NCI-H345 (cell line): ENCODE data around the gene ABHD4.
"Not testable (repeated sequence)": the region's sequence is repeated elsewhere in the genome, so short reads cannot be mapped to it uniquely, and the experiment has no call there.

Experiments used
- DNase-seq: peaks from one replicate; lab custom pipeline; 2025; lab: John Stamatoyannopoulos, UW

The ABHD4 gene

GRCh38 chr14:22598099-22598895, at the start of gene ABHD4:
Gene ABHD4 (plus strand): TSS chr14:22598300. CDS start chr14:22598307, 7 bp downstream.
- peak; percentile 74 for DNase-seq

GRCh38 chr14:22549324-22549962, 48.7 kb upstream of the ABHD4 start:
- DNase-seq = no peak

GRCh38 chr14:22549981-22550673, 48.0 kb upstream of the ABHD4 start:
- DNase-seq = no peak

GRCh38 chr14:22551605-22551997, 46.5 kb upstream of the ABHD4 start:
- DNase-seq = no peak

GRCh38 chr14:22552001-22552826, 45.9 kb upstream of the ABHD4 start:
- no peak for DNase-seq

- no peak for DNase-seq
Observed at GRCh38 chr14:22552827-22553076, 45.3 kb upstream of the ABHD4 start.

GRCh38 chr14:22553445-22553844, 44.7 kb upstream of the ABHD4 start:
- DNase-seq = no peak

GRCh38 chr14:22553861-22554497, 44.1 kb upstream of the ABHD4 start:
- not testable (repeated sequence) for DNase-seq

GRCh38 chr14:22554498-22555383, 43.4 kb upstream of the ABHD4 start:
- DNase-seq = no peak

- no peak for DNase-seq
Observed at GRCh38 chr14:22555384-22556011, 42.6 kb upstream of the ABHD4 start.

- no peak for DNase-seq
Observed at GRCh38 chr14:22556021-22556989, 41.8 kb upstream of the ABHD4 start.

GRCh38 chr14:22556990-22557623, 41.0 kb upstream of the ABHD4 start:
- DNase-seq = peak; percentile 68

GRCh38 chr14:22557846-22558220, 40.3 kb upstream of the ABHD4 start:
- no peak for DNase-seq

- no peak for DNase-seq
Observed at GRCh38 chr14:22558221-22558913, 39.7 kb upstream of the ABHD4 start.

GRCh38 chr14:22559041-22559440, 39.1 kb upstream of the ABHD4 start:
- DNase-seq = no peak

GRCh38 chr14:22560662-22561365, 37.3 kb upstream of the ABHD4 start:
- peak; percentile 6 for DNase-seq

- DNase-seq = no peak
Observed at GRCh38 chr14:22561366-22561660, 36.8 kb upstream of the ABHD4 start.
